Spleen (tissue), 11 donors: Measurements from ENCODE around the gene HPCAL1. TPM values are rescaled to one million over a fixed set of nuclear protein-coding genes. Genes with fewer than 3 reads are reported as not detected.
"Not testable (repeated sequence)": the region's sequence is repeated elsewhere in the genome, so short reads cannot be mapped to it uniquely, and the experiment has no call there.

ENCODE experiments used
- DNase-seq: peaks from one replicate; pipeline ENCODE4 v3.0.0-alpha.2; 2020
- H3K27ac ChIP-seq, 8 donors: fragments of 200-600 bp; sonication (generic) in 7 of 8; 1 replicate in 4 of 8; 2 replicates in 4 of 8; pipeline versions ENCODE4 v1.5.0 to v1.8.0; 2016 to 2021; ENCODE audit warnings: inconsistent platforms in 4 of 8, mild to moderate bottlenecking in 4 of 8, moderate library complexity in 1 of 8
- H3K27me3 ChIP-seq, 7 donors: fragments of 200-600 bp; sonication (generic) in 6 of 7; replicated peaks in 1 of 7; 1 replicate in 4 of 7; 2 replicates in 3 of 7; pipeline versions ENCODE4 v1.5.0 to v1.8.0; 2016 to 2021; ENCODE audit warnings: inconsistent platforms in 3 of 7, mild to moderate bottlenecking in 1 of 7
- H3K36me3 ChIP-seq, 6 donors: fragments of 200-600 bp; sonication (generic) in 5 of 6; 1 replicate in 4 of 6; 2 replicates in 2 of 6; pipeline versions ENCODE4 v1.5.0 to v1.8.0; 2016 to 2021; ENCODE audit warnings: inconsistent platforms in 2 of 6
- H3K4me1 ChIP-seq, 6 donors: fragments of 200-600 bp; sonication (generic) in 5 of 6; 1 replicate in 3 of 6; 2 replicates in 3 of 6; pipeline versions ENCODE4 v1.5.0 to v1.8.0; 2016 to 2021; ENCODE audit warnings: inconsistent platforms in 3 of 6
- H3K4me3 ChIP-seq, 8 donors: fragments of 200-600 bp; sonication (generic) in 7 of 8; 1 replicate in 4 of 8; 2 replicates in 4 of 8; pipeline versions ENCODE4 v1.5.0 to v1.8.0; 2016 to 2021; ENCODE audit warnings: inconsistent platforms in 4 of 8, mild to moderate bottlenecking in 4 of 8, moderate library complexity in 2 of 8
- H3K9me3 ChIP-seq, 8 donors: fragments of 200-600 bp; sonication (generic) in 7 of 8; 1 replicate in 4 of 8; 2 replicates in 4 of 8; pipeline versions ENCODE4 v1.5.0 to v1.8.0; 2016 to 2021; ENCODE audit warnings: inconsistent platforms in 4 of 8
- CTCF ChIP-seq, 11 experiments: fragments of 200-600 bp in 7 of 11; fragments of 450-650 bp in 4 of 11; sonication (generic) in 4 of 11; IDR thresholded peaks in 8 of 11; conservative IDR thresholded peaks in 3 of 11; 1 replicate in 7 of 11; 2 replicates in 4 of 11; pipeline versions ENCODE4 v1.4.0 to v1.8.0; 2016 to 2021; ENCODE audit warnings: antibody characterized with exemption in 11 of 11, inconsistent platforms in 4 of 11, mild to moderate bottlenecking in 1 of 11
- POLR2A ChIP-seq, 3 donors: fragments of 450-650 bp; IDR thresholded peaks; one replicate each; pipeline ENCODE4 v1.5.1; 2017; ENCODE audit warnings: antibody characterized with exemption in 3 of 3, mild to moderate bottlenecking in 1 of 3
- POLR2AphosphoS5 ChIP-seq, 3 donors: sonication (generic); formaldehyde crosslinking; IDR thresholded peaks; one replicate each; pipeline ENCODE4 v1.5.1; 2017; ENCODE audit warnings: antibody characterized with exemption in 3 of 3
- WGBS, 5 donors: extraction: QIAGEN DNeasy Blood & Tissue Kit in 3 of 5; methylation state at CpG; one replicate each; pipeline versions ENCODE4 v1.1.5 to v1.1.7; 2013 to 2018; 5-methylcytosine and 5-hydroxymethylcytosine counted together
- intact Hi-C: fragments of 100-400 bp; cut with DNase I; formaldehyde crosslinking; loops from one replicate; pipeline ENCODE4 v1.15.0; 2023; ENCODE audit warnings: low total_unique reads
- polyA plus RNA-seq, 3 donors: library from polyadenylated mRNA; stranded (reverse); fragments of 200-250 nt; gene quantifications; one replicate each; pipeline ENCODE4 v1.2.1, GENCODE V29; 2013
- total RNA-seq, 7 donors: library from RNA; depleted of rRNA in 3 of 7; stranded (reverse); fragments of >200 nt in 3 of 7; fragmentation: NEBNext Ultra II Directional in 4 of 7; extraction: Animal tissue kit (Norgen Biotek cat#: 25700) in 4 of 7; gene quantifications; one replicate each; pipeline versions ENCODE4 v1.1.0 to v1.2.1, GENCODE V29; 2016 to 2021
- donor health status: healthy with polysubstance abuse.
- donor health status: DM: no; HTN: no; CAD: no; lungs with moderate emphysema.
- donor health status: DM: no; HTN: no; CAD: no.
- donor health status: Bipolar disorder and iron deficiency.
- donor health status: healthy.
- donor health status: DM: no; HTN: no; CAD: no.
- donor health status: DM: yes; HTN: yes; CAD: no.

Gene HPCAL1
- total and polyA plus RNA-seq, 10 donors, result 41.9 to 80.6 (median 57.7) TPM

GRCh38 chr2:10454505-10454904 lies 151.8 kb downstream of the HPCAL1 start:
- WGBS, 5 donors, result 79 to 95% (median 91%) methylated on average over 6 to 7 of the region's 7 CpGs
- Histone ChIP-seq H3K4me3 (no peak overlapping the region), H3K36me3 (peaks cover 0 to 5% (median 0%) of the 10 kb centered on the region in 6 donors), H3K27me3 (no peaks in the 10 kb centered on the region), H3K9me3 (no peaks in the 10 kb centered on the region), H3K4me1 (peaks cover 0 to 11% (median 5%) of the 10 kb centered on the region in 6 donors), H3K27ac (no peak overlapping the region)
- TF ChIP-seq POLR2A (IDR thresholded peaks at IDR 0.05) (no peak), CTCF (IDR thresholded peaks at IDR 0.05 in 8 of 11, conservative IDR thresholded peaks at IDR 0.05 in 3 of 11) (no peak), POLR2AphosphoS5 (IDR thresholded peaks at IDR 0.05) (no peak)
- no peak for DNase-seq
- intact Hi-C loops, result no loop called here

- 78 to 93% (median 89%) methylated on average over 3 of the region's 3 CpGs for WGBS, 5 donors
- H3K36me3 ChIP-seq, result not testable (repeated sequence)
- peak; percentile 12 for DNase-seq
Observed at GRCh38 chr2:10457195-10457594, 154.5 kb downstream of the HPCAL1 start.

GRCh38 chr2:10457846-10458598 lies 155.3 kb downstream of the HPCAL1 start:
- Histone ChIP-seq H3K9me3 (no peaks in the 10 kb centered on the region), H3K4me1 (no peaks in the 10 kb centered on the region), H3K27me3 (peaks cover 0 to 11% (median 0%) of the 10 kb centered on the region in 7 donors), H3K27ac (no peak overlapping the region), H3K4me3 (no peak overlapping the region), H3K36me3 (peaks cover 0 to 5% (median 0%) of the 10 kb centered on the region in 6 donors)
- peak; percentile 13 for DNase-seq
- 71 to 88% (median 87%) methylated on average over 11 of the region's 11 CpGs for WGBS, 5 donors
- TF ChIP-seq CTCF (IDR thresholded peaks at IDR 0.05 in 8 of 11, conservative IDR thresholded peaks at IDR 0.05 in 3 of 11) (no peak), POLR2A (IDR thresholded peaks at IDR 0.05) (no peak), POLR2AphosphoS5 (IDR thresholded peaks at IDR 0.05) (no peak)
- intact Hi-C loops, result no loop called here

More at GRCh38 chr2:10457195-10457594, 154.5 kb downstream of the HPCAL1 start:
- H3K4me3 ChIP-seq, intact Hi-C loops, H3K27ac ChIP-seq, H3K9me3 ChIP-seq, H3K4me1 ChIP-seq: not testable (repeated sequence)
- H3K27me3 ChIP-seq, result peaks cover 0 to 11% (median 0%) of the 10 kb centered on the region in 7 donors

DNA sequence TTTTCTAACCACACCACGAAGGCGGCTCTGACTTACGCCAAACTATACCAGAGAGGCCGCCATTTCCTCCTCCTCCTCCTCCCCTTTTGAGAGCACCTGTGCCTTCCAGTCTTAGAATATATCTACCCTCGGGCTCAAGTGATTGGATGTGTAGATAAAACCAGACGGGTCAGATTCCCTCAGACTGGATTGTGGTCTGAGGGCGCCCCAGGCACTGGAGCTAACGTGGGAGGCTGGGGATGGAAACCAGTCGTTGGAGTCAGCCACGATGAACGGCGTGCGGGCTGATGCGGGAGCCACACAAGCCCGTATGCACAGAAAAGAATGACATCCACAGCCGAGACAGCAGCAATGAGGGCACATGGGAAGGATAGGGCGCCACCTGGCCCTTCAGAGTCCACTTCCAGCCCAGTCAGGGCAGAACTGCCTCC lies 157.7 kb downstream of the HPCAL1 start:
- Histone ChIP-seq H3K27me3 (peaks cover 0 to 15% (median 0%) of the 10 kb centered on the region in 7 donors), H3K4me1 (no peaks in the 10 kb centered on the region), H3K4me3 (no peak overlapping the region), H3K36me3 (peaks cover 0 to under 1% (median 0%) of the 10 kb centered on the region in 6 donors), H3K27ac (no peak overlapping the region), H3K9me3 (no peaks in the 10 kb centered on the region)
- 78 to 84% (median 83%) methylated on average over 17 of the region's 17 CpGs for WGBS, 5 donors
- DNase-seq, result peak; percentile 63
- TF ChIP-seq POLR2AphosphoS5 (IDR thresholded peaks at IDR 0.05) (no peak), POLR2A (IDR thresholded peaks at IDR 0.05) (no peak), CTCF (IDR thresholded peaks at IDR 0.05 in 8 of 11, conservative IDR thresholded peaks at IDR 0.05 in 3 of 11) (no peak)
- intact Hi-C loops, result no loop called here
